ENCODE data around the gene IRF2BP1. TPM values are rescaled to one million over a fixed set of nuclear protein-coding genes. Genes with fewer than 3 reads are reported as not detected.
A peak's percentile ranks its signal among the peaks of the same experiment; 100 is the strongest.

The IRF2BP1 gene
- total and polyA plus RNA-seq, 4 donors: 4.9 to 16.8 (median 16.4) TPM

DNA sequence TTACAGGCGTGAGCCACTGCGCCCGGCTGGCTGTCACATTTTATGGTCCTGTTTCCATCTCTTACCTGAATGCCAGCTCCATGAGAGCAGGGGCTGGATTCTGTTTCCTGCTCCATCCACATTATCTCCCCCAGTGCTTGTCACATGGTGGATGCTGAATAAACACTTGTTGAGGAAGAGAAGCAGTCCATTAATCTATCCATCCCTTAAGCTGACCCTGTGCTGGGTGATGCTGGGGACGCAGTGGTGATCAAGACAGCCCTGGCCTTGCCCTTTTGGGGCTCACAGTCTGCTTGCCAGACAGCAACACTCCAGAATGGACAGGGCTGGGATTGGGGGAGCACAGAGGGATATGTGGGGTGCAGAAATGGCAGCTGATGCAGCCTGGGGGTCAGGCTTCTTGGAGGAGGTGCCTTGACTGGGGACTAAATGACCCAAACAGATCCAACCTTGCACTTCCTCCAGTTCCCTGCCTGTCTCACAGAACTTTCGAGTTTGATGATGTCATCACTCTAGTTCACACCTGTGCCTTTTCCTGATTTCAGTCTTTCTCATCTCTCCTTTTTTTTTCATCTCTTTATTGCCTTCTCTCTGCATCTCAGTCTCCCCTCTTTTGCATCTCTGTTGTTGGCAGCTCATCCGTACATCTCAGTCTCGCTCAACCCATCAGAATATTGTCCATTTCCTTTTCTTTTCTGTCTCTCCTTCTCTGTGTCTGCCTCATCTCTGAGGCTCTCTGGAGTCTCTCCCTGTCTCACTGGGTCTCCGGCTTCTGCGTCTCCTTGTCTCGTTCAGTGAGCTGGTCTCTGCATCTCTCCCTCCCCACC, 4.6 kb downstream of the IRF2BP1 start:
- H3K9me3 ChIP-seq (ENCODE audit: control insufficient read depth in 4 of 4, low read length in 3 of 4): no peaks in the 10 kb centered on the region
- H3K27ac ChIP-seq (ENCODE audit: low read depth in 1 of 2, low read length in 2 of 2): peak overlapping the region; percentile 96 to 98
- peak overlapping the region in 1 of 2 donors; percentile 16 for H3K9ac ChIP-seq (ENCODE audit: low read depth in 1 of 2, low read length in 2 of 2)
- no peaks in the 10 kb centered on the region for H3K27me3 ChIP-seq (ENCODE audit: control insufficient read depth in 4 of 4, insufficient read depth in 4 of 4, low read length in 3 of 4)
- WGBS: 34% methylated on average over 10 of the region's 10 CpGs
- H3K36me3 ChIP-seq (ENCODE audit: control insufficient read depth in 4 of 4, insufficient read depth in 3 of 4, low read depth in 1 of 4, low read length in 3 of 4): no peaks in the 10 kb centered on the region
- H3K4me3 ChIP-seq (ENCODE audit: low read depth in 1 of 3, low read length in 3 of 3): peak overlapping the region in 1 of 3 donors; percentile 42
- TF ChIP-seq TAF1 (conservative IDR thresholded peaks at IDR 0.05): no peak
- TF ChIP-seq, protein P1, sequence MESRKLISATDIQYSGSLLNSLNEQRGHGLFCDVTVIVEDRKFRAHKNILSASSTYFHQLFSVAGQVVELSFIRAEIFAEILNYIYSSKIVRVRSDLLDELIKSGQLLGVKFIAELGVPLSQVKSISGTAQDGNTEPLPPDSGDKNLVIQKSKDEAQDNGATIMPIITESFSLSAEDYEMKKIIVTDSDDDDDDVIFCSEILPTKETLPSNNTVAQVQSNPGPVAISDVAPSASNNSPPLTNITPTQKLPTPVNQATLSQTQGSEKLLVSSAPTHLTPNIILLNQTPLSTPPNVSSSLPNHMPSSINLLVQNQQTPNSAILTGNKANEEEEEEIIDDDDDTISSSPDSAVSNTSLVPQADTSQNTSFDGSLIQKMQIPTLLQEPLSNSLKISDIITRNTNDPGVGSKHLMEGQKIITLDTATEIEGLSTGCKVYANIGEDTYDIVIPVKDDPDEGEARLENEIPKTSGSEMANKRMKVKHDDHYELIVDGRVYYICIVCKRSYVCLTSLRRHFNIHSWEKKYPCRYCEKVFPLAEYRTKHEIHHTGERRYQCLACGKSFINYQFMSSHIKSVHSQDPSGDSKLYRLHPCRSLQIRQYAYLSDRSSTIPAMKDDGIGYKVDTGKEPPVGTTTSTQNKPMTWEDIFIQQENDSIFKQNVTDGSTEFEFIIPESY (IDR thresholded peaks at IDR 0.05): no peak
- DNase-seq (ENCODE audit: low spot score): no peak
- peaks cover 23 to 71% (median 44%) of the 10 kb centered on the region in 4 donors for H3K4me1 ChIP-seq (ENCODE audit: control insufficient read depth in 4 of 4, insufficient read depth in 4 of 4, low read length in 3 of 4)

DNA sequence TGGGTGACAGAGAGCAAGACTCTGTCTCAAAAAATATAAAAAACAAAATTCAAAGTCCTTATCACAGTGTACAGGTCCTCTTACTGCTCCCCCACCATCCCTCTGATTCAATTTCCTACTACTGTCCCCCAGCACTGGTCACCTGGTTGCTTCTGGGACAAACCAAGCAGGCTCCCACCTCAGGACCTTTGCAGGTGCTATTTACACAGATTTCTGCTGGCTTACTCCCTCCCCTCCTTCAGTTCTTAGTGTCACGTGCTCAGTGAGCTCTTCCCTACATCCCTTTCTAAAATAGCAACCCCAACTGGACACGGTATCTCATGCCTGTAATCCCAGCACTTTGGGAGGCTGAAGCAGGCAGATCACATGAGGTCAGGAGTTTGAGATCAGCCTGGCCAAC, 6.0 kb downstream of the IRF2BP1 start:
- H3K27ac ChIP-seq (ENCODE audit: low read depth in 1 of 2, low read length in 2 of 2): peak overlapping the region; percentile 48 to 92
- 52% methylated on average over 2 of the region's 2 CpGs for WGBS
- DNase-seq (ENCODE audit: low spot score): no peak
- no peaks in the 10 kb centered on the region for H3K36me3 ChIP-seq (ENCODE audit: control insufficient read depth in 4 of 4, insufficient read depth in 3 of 4, low read depth in 1 of 4, low read length in 3 of 4)
- no peak overlapping the region for H3K9ac ChIP-seq (ENCODE audit: low read depth in 1 of 2, low read length in 2 of 2)
- no peaks in the 10 kb centered on the region for H3K9me3 ChIP-seq (ENCODE audit: control insufficient read depth in 4 of 4, low read length in 3 of 4)
- H3K4me3 ChIP-seq (ENCODE audit: low read depth in 1 of 3, low read length in 3 of 3): no peak overlapping the region
- no peaks in the 10 kb centered on the region for H3K27me3 ChIP-seq (ENCODE audit: control insufficient read depth in 4 of 4, insufficient read depth in 4 of 4, low read length in 3 of 4)
- TF ChIP-seq HNF4A (conservative IDR thresholded peaks at IDR 0.05) (no peak), RAD21 (IDR thresholded peaks at IDR 0.05) (no peak), GABPA (IDR thresholded peaks at IDR 0.05 in 1 of 2, conservative IDR thresholded peaks at IDR 0.05 in 1 of 2) (no peak), JUND (IDR thresholded peaks at IDR 0.05) (no peak), NR2F2 (IDR thresholded peaks at IDR 0.05) (no peak)
- TF ChIP-seq, protein P2, sequence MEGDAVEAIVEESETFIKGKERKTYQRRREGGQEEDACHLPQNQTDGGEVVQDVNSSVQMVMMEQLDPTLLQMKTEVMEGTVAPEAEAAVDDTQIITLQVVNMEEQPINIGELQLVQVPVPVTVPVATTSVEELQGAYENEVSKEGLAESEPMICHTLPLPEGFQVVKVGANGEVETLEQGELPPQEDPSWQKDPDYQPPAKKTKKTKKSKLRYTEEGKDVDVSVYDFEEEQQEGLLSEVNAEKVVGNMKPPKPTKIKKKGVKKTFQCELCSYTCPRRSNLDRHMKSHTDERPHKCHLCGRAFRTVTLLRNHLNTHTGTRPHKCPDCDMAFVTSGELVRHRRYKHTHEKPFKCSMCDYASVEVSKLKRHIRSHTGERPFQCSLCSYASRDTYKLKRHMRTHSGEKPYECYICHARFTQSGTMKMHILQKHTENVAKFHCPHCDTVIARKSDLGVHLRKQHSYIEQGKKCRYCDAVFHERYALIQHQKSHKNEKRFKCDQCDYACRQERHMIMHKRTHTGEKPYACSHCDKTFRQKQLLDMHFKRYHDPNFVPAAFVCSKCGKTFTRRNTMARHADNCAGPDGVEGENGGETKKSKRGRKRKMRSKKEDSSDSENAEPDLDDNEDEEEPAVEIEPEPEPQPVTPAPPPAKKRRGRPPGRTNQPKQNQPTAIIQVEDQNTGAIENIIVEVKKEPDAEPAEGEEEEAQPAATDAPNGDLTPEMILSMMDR (IDR thresholded peaks at IDR 0.05; ENCODE audit: low read depth, low read length, missing input control): no peak
- TF ChIP-seq, protein P3, sequence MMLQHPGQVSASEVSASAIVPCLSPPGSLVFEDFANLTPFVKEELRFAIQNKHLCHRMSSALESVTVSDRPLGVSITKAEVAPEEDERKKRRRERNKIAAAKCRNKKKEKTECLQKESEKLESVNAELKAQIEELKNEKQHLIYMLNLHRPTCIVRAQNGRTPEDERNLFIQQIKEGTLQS (IDR thresholded peaks at IDR 0.05): no peak
- H3K4me1 ChIP-seq (ENCODE audit: control insufficient read depth in 4 of 4, insufficient read depth in 4 of 4, low read length in 3 of 4): peaks cover 24 to 73% (median 45%) of the 10 kb centered on the region in 4 donors

DNA sequence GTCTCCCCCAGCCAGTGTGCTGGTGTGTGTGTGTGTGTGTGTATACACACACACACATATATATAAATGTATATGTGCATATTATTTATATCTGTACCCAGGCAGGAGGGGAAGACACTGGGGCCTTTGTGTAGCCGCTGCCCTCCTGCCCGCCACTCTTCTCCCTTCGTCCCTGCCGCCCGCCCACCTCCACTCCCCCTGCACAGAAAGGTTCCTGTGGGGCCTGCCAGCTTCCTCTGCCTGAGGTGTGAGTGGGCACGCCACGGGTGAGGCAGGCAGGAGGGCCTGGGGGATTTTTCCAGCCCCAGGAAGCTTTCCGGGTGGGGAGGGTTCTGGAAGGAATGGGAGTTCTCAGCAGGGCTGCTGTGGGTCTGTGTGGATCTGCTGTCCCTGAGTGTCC, 6.9 kb downstream of the IRF2BP1 start:
- no peak for DNase-seq (ENCODE audit: low spot score)
- TF ChIP-seq FOXA2 (IDR thresholded peaks at IDR 0.05) (no peak), YY1 (IDR thresholded peaks at IDR 0.05) (no peak)
- TF ChIP-seq, protein P4, sequence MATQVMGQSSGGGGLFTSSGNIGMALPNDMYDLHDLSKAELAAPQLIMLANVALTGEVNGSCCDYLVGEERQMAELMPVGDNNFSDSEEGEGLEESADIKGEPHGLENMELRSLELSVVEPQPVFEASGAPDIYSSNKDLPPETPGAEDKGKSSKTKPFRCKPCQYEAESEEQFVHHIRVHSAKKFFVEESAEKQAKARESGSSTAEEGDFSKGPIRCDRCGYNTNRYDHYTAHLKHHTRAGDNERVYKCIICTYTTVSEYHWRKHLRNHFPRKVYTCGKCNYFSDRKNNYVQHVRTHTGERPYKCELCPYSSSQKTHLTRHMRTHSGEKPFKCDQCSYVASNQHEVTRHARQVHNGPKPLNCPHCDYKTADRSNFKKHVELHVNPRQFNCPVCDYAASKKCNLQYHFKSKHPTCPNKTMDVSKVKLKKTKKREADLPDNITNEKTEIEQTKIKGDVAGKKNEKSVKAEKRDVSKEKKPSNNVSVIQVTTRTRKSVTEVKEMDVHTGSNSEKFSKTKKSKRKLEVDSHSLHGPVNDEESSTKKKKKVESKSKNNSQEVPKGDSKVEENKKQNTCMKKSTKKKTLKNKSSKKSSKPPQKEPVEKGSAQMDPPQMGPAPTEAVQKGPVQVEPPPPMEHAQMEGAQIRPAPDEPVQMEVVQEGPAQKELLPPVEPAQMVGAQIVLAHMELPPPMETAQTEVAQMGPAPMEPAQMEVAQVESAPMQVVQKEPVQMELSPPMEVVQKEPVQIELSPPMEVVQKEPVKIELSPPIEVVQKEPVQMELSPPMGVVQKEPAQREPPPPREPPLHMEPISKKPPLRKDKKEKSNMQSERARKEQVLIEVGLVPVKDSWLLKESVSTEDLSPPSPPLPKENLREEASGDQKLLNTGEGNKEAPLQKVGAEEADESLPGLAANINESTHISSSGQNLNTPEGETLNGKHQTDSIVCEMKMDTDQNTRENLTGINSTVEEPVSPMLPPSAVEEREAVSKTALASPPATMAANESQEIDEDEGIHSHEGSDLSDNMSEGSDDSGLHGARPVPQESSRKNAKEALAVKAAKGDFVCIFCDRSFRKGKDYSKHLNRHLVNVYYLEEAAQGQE (IDR thresholded peaks at IDR 0.05): no peak

More for the DNA sequence above, 6.9 kb downstream of the IRF2BP1 start:
- Histone ChIP-seq H3K9me3 (ENCODE audit: control insufficient read depth in 4 of 4, low read length in 3 of 4) (no peaks in the 10 kb centered on the region), H3K27ac (ENCODE audit: low read depth in 1 of 2, low read length in 2 of 2) (peak overlapping the region; percentile 92 to 96), H3K36me3 (ENCODE audit: control insufficient read depth in 4 of 4, insufficient read depth in 3 of 4, low read depth in 1 of 4, low read length in 3 of 4) (no peaks in the 10 kb centered on the region), H3K27me3 (ENCODE audit: control insufficient read depth in 4 of 4, insufficient read depth in 4 of 4, low read length in 3 of 4) (no peaks in the 10 kb centered on the region), H3K4me3 (ENCODE audit: low read depth in 1 of 3, low read length in 3 of 3) (no peak overlapping the region), H3K4me1 (ENCODE audit: control insufficient read depth in 4 of 4, insufficient read depth in 4 of 4, low read length in 3 of 4) (peaks cover 21 to 73% (median 44%) of the 10 kb centered on the region in 4 donors), H3K9ac (ENCODE audit: low read depth in 1 of 2, low read length in 2 of 2) (peak overlapping the region; percentile 85 to 87)
- WGBS: 32% methylated on average over 8 of the region's 8 CpGs

All from liver (tissue), 9 donors.